Endodermal cell (in vitro differentiated cells): ENCODE measurements around the gene DIP2B. TPM values are rescaled to one million over a fixed set of nuclear protein-coding genes. Genes with fewer than 3 reads are reported as not detected.

Source experiments
- DNase-seq: peaks from one replicate; pipeline ENCODE4 v3.0.0-alpha.2; 2017
- H3K27ac ChIP-seq: 2 replicates; pipeline ENCODE4 v1.5.1; 2013; ENCODE audit warnings: mild to moderate bottlenecking, low read depth, low read length, moderate library complexity
- H3K27me3 ChIP-seq: 2 replicates; pipeline ENCODE4 v1.6.1; 2013; ENCODE audit warnings: mild to moderate bottlenecking, low read length, moderate library complexity; ENCODE audit not compliant: insufficient read depth, control insufficient read depth, poor library complexity, severe bottlenecking
- H3K36me3 ChIP-seq: 2 replicates; pipeline ENCODE4 v1.7.0; 2013; ENCODE audit warnings: mild to moderate bottlenecking, low read length, moderate library complexity; ENCODE audit not compliant: control insufficient read depth, insufficient read depth
- H3K4me1 ChIP-seq: one replicate; pipeline ENCODE4 v1.7.0; 2013; ENCODE audit warnings: low read length; ENCODE audit not compliant: control insufficient read depth, insufficient read depth
- H3K4me3 ChIP-seq: 2 replicates; pipeline ENCODE4 v1.5.1; 2013; ENCODE audit warnings: mild to moderate bottlenecking, low read length, moderate library complexity
- H3K9ac ChIP-seq: 2 replicates; pipeline ENCODE4 v1.6.1; 2013; ENCODE audit warnings: mild to moderate bottlenecking, low read length, moderate library complexity; ENCODE audit not compliant: poor library complexity, severe bottlenecking; ENCODE audit errors: extremely low read depth
- H3K9me3 ChIP-seq: 2 replicates; pipeline ENCODE4 v1.6.1; 2013; ENCODE audit warnings: mild to moderate bottlenecking, low read length, moderate library complexity; ENCODE audit not compliant: control insufficient read depth
- H3K27ac Mint-ChIP-seq: 2 replicates; pipeline ENCODE4 v1.8.0; 2020; ENCODE audit warnings: mixed read lengths
- H3K27me3 Mint-ChIP-seq: 2 replicates; pipeline ENCODE4 v1.8.0; 2021; ENCODE audit warnings: mild to moderate bottlenecking, mixed read lengths; ENCODE audit not compliant: insufficient read depth
- H3K36me3 Mint-ChIP-seq: 2 replicates; pipeline ENCODE4 v1.8.0; 2020; ENCODE audit warnings: low read depth, mixed read lengths
- H3K4me1 Mint-ChIP-seq: 2 replicates; pipeline ENCODE4 v1.8.0; 2020; ENCODE audit warnings: mixed read lengths
- H3K4me3 Mint-ChIP-seq: 2 replicates; pipeline ENCODE4 v1.8.0; 2020; ENCODE audit warnings: mild to moderate bottlenecking, moderate library complexity, mixed read lengths
- H3K9me3 Mint-ChIP-seq: 2 replicates; pipeline ENCODE4 v1.8.0; 2020; ENCODE audit warnings: mild to moderate bottlenecking, mixed read lengths
- WGBS, 2 experiments: methylation state at CpG; one replicate each; pipeline versions ENCODE4 v1.1.5 to v1.1.7; 2013; ENCODE audit warnings: missing lambda C conversion rate in 2 of 2, mixed read lengths in 1 of 2; ENCODE audit not compliant: insufficient coverage in 1 of 2, insufficient read length in 1 of 2; 5-methylcytosine and 5-hydroxymethylcytosine counted together
- total RNA-seq, 2 donors: library from RNA; stranded (reverse); fragmentation: NEBNext Ultra II Directional in 1 of 2; extraction: Animal tissue kit (Norgen Biotek cat#: 25700) in 1 of 2; gene quantifications; 2 replicates in 1 of 2; 3 replicates in 1 of 2; pipeline ENCODE4 v1.2.1, GENCODE V29; 2021
- TF ChIP-seq, protein P1 (sequence below): fragments of 200-600 bp; sonication (generic); conservative IDR thresholded peaks from 2 replicates; pipeline ENCODE4 v1.5.0; 2021; ENCODE audit warnings: antibody characterized with exemption, mild to moderate bottlenecking

Gene DIP2B
- total RNA-seq, 2 donors from 2014 or later = 20.6 to 21.3 TPM

GRCh38 chr12:50641566-50641965 is 136.8 kb downstream of the DIP2B start:
- no peaks in the 10 kb centered on the region for H3K4me1 Mint-ChIP-seq
- no peak overlapping the region for H3K9ac ChIP-seq
- H3K27ac ChIP-seq = no peak overlapping the region
- H3K4me3 Mint-ChIP-seq = no peak overlapping the region
- TF ChIP-seq, protein P1, sequence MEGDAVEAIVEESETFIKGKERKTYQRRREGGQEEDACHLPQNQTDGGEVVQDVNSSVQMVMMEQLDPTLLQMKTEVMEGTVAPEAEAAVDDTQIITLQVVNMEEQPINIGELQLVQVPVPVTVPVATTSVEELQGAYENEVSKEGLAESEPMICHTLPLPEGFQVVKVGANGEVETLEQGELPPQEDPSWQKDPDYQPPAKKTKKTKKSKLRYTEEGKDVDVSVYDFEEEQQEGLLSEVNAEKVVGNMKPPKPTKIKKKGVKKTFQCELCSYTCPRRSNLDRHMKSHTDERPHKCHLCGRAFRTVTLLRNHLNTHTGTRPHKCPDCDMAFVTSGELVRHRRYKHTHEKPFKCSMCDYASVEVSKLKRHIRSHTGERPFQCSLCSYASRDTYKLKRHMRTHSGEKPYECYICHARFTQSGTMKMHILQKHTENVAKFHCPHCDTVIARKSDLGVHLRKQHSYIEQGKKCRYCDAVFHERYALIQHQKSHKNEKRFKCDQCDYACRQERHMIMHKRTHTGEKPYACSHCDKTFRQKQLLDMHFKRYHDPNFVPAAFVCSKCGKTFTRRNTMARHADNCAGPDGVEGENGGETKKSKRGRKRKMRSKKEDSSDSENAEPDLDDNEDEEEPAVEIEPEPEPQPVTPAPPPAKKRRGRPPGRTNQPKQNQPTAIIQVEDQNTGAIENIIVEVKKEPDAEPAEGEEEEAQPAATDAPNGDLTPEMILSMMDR = peak; percentile 50
- H3K27me3 Mint-ChIP-seq = no peaks in the 10 kb centered on the region
- H3K36me3 Mint-ChIP-seq = peaks cover 11% of the 10 kb centered on the region
- DNase-seq = peak; percentile 73
- H3K27me3 ChIP-seq = no peaks in the 10 kb centered on the region
- WGBS, 2 experiments = 89 to 97% methylated on average over 3 to 5 of the region's 5 CpGs
- peaks cover 21% of the 10 kb centered on the region for H3K36me3 ChIP-seq
- H3K9me3 Mint-ChIP-seq = no peaks in the 10 kb centered on the region
- no peaks in the 10 kb centered on the region for H3K4me1 ChIP-seq
- peak overlapping the region; percentile 36 for H3K27ac Mint-ChIP-seq
- no peaks in the 10 kb centered on the region for H3K9me3 ChIP-seq
- no peak overlapping the region for H3K4me3 ChIP-seq

- Mint-ChIP-seq H3K27me3 (no peaks in the 10 kb centered on the region), H3K4me3 (no peak overlapping the region), H3K4me1 (no peaks in the 10 kb centered on the region), H3K9me3 (no peaks in the 10 kb centered on the region), H3K27ac (peak overlapping the region; percentile 49), H3K36me3 (peaks cover 11% of the 10 kb centered on the region)
- TF ChIP-seq, protein P1 = no peak
- Histone ChIP-seq H3K4me1 (no peaks in the 10 kb centered on the region), H3K27me3 (no peaks in the 10 kb centered on the region), H3K9me3 (no peaks in the 10 kb centered on the region), H3K36me3 (peaks cover 21% of the 10 kb centered on the region), H3K27ac (no peak overlapping the region), H3K4me3 (no peak overlapping the region), H3K9ac (no peak overlapping the region)
- no peak for DNase-seq
- 83% methylated on average over 1 of the region's 1 CpG; no CpG with 5 or more reads in 1 of the 2 experiments for WGBS, 2 experiments
These were observed 137.3 kb downstream of the DIP2B start for GRCh38 chr12:50642035-50642451.

DNA sequence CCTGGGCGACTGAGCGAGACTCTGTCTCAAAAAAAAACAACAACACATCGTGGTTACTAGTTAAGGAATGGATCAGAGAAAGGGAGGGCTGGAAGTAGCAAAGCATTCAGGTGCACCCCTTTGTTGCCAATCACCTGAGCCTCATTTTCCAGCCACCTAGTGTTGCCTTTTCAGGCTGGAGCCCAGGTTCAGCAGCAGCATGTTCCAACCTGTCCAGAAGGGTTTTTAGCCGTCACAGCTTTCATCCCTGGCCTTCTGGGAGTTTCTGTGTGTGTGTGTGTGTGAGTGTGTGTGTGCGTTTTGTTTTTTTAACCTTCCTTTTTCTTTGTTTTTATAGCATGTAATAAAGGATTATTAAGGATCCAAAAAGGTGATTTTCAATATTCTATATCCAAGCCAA is 138.0 kb downstream of the DIP2B start:
- Histone ChIP-seq H3K27me3 (no peaks in the 10 kb centered on the region), H3K4me3 (no peak overlapping the region), H3K4me1 (no peaks in the 10 kb centered on the region), H3K36me3 (peaks cover 21% of the 10 kb centered on the region), H3K27ac (no peak overlapping the region), H3K9ac (no peak overlapping the region), H3K9me3 (no peaks in the 10 kb centered on the region)
- DNase-seq = no peak
- Mint-ChIP-seq H3K36me3 (peaks cover 11% of the 10 kb centered on the region), H3K4me3 (no peak overlapping the region), H3K27me3 (no peaks in the 10 kb centered on the region), H3K4me1 (no peaks in the 10 kb centered on the region), H3K27ac (peak overlapping the region; percentile 53), H3K9me3 (no peaks in the 10 kb centered on the region)
- TF ChIP-seq, protein P1 = no peak
- 92 to 100% methylated on average over 1 to 4 of the region's 5 CpGs for WGBS, 2 experiments
